Measurements from ENCODE around the gene CCT6B. TPM values are rescaled to one million over a fixed set of nuclear protein-coding genes. Genes with fewer than 3 reads are reported as not detected.

The CCT6B gene
- total RNA-seq, 1 experiment from 2014 or later = 1.7 TPM

DNA sequence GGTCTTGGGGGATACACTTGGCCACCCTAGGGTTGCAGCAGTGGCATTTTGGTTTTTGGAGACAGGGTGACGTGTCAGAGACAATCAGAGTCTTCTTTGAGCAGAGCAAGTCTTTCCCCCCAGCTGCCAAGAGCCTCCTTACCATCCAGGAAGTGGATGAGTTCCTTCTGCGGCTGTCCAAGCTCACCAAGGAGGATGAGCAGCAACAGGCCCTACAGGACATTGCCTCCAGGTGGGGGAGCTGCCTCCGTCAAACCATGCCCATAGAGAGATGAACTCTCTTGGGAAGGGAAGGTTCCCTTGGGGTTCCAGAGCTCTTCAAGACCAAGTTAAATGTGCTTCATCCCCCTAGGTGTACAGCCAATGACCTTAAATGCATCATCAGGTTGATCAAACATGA lies 30.3 kb upstream of the CCT6B start:
- Histone ChIP-seq H2AK5ac (ENCODE audit: insufficient read length, low read length) (no peak overlapping the region), H4K91ac (ENCODE audit: insufficient read length, low read depth, low read length) (no peak overlapping the region), H3K4me1 (ENCODE audit: insufficient read depth, low read length) (no peaks in the 10 kb centered on the region), H3K23ac (ENCODE audit: insufficient read length, low read depth, low read length) (no peak overlapping the region), H3K4ac (ENCODE audit: low read depth, low read length) (no peak overlapping the region), H2BK12ac (ENCODE audit: insufficient read length, low read depth, low read length) (no peak overlapping the region), H3K4me2 (ENCODE audit: insufficient read depth, insufficient read length, low read length) (no peak overlapping the region), H2BK15ac (ENCODE audit: low read depth, low read length) (no peak overlapping the region), H3K27ac (ENCODE audit: insufficient read length, low read depth, low read length) (no peak overlapping the region), H3T11ph (ENCODE audit: low read length) (no peak overlapping the region), H2BK20ac (ENCODE audit: low read depth, low read length, poor library complexity, severe bottlenecking) (no peak overlapping the region), H4K20me1 (ENCODE audit: control insufficient read depth, insufficient read depth, insufficient read length) (no peaks in the 10 kb centered on the region), H3K79me2 (ENCODE audit: insufficient read depth, low read length) (no peaks in the 10 kb centered on the region), H4K8ac (replicated peaks; ENCODE audit: insufficient read length, low read depth, low read length) (no peak overlapping the region), H3K56ac (ENCODE audit: insufficient read length, low read depth, low read length) (no peak overlapping the region), H2BK120ac (ENCODE audit: low read depth, low read length, poor library complexity, severe bottlenecking) (no peak overlapping the region), H3K23me2 (ENCODE audit: insufficient read length, low read depth, low read length, poor library complexity, severe bottlenecking) (no peaks in the 10 kb centered on the region), H3K18ac (ENCODE audit: insufficient read length, low read depth, low read length) (no peak overlapping the region), H2BK5ac (ENCODE audit: insufficient read length, low read length) (no peak overlapping the region), H3K9ac (ENCODE audit: extremely low read depth, insufficient read length, low read length) (no peak overlapping the region), H4K5ac (ENCODE audit: insufficient read length, low read depth, low read length) (no peak overlapping the region), H3K79me1 (ENCODE audit: insufficient read depth, low read depth, low read length, poor library complexity, severe bottlenecking) (no peaks in the 10 kb centered on the region), H3K9me3 (ENCODE audit: control insufficient read depth, low read depth, low read length) (no peaks in the 10 kb centered on the region), H2AFZ (ENCODE audit: low read length) (no peak overlapping the region), H3K14ac (ENCODE audit: insufficient read depth, low read length) (no peak overlapping the region), H3K27me3 (ENCODE audit: insufficient read depth, low read length) (no peaks in the 10 kb centered on the region)
- Mint-ChIP-seq H3K27me3 (ENCODE audit: low read depth) (no peaks in the 10 kb centered on the region; the same call in 1 of the 2 replicates), H3K9me3 (no peaks in the 10 kb centered on the region), H3K36me3 (ENCODE audit: insufficient read depth in 1 of 3, low read depth in 3 of 3) (peaks cover 57 to 99% (median 96%) of the 10 kb centered on the region in 3 experiments), H3K4me3 (no peak overlapping the region), H3K4me1 (no peaks in the 10 kb centered on the region), H3K27ac (no peak overlapping the region)
- no CpG with 5 or more reads among the region's 3 CpGs for WGBS (ENCODE audit: extremely low coverage, insufficient read length, low lambda C conversion rate)
- no peak for TF ChIP-seq CTCF (conservative IDR thresholded peaks at IDR 0.05)
- no peak for DNase-seq

Measured in H9 (cell line).